PFSK-1 (cell line): ENCODE data around the gene VAV3.

Experiments used
- FOXP2 ChIP-seq: optimal IDR thresholded peaks from 2 replicates; pipeline ENCODE3; 2011; ENCODE audit warnings: borderline replicate concordance, control low read depth, inconsistent platforms; ENCODE audit not compliant: insufficient read depth; ENCODE audit errors: extremely low read length, extremely low read depth
- POLR2AphosphoS5 ChIP-seq: IDR thresholded peaks from 2 replicates; pipeline ENCODE4 v1.6.1; 2012; ENCODE audit warnings: low read depth, mild to moderate bottlenecking, control low read depth, low read length, moderate library complexity
- REST ChIP-seq, 2 experiments: IDR thresholded peaks; 2 replicates each; pipeline versions ENCODE4 v1.6.1 to v1.8.0; 2011 to 2012; ENCODE audit warnings: low read depth in 2 of 2, low read length in 2 of 2, control low read depth in 1 of 2, inconsistent platforms in 1 of 2, mild to moderate bottlenecking in 1 of 2, moderate library complexity in 1 of 2; ENCODE audit not compliant: insufficient read depth in 1 of 2
- SIN3A ChIP-seq: IDR thresholded peaks from 2 replicates; pipeline ENCODE4 v1.6.1; 2012; ENCODE audit warnings: mild to moderate bottlenecking, low read length, moderate library complexity, borderline replicate concordance; ENCODE audit not compliant: insufficient read depth
- TAF1 ChIP-seq: IDR thresholded peaks from 2 replicates; pipeline ENCODE4 v1.6.1; 2012; ENCODE audit warnings: low read length, control low read depth, borderline replicate concordance; ENCODE audit not compliant: insufficient read depth

VAV3 gene

GRCh38 chr1:107532318-107532717 is 432.7 kb downstream of the VAV3 start:
- TF ChIP-seq SIN3A, result no peak
- no peak for TF ChIP-seq REST (IDR thresholded peaks at IDR 0.05; ENCODE audit: insufficient read depth in 1 of 2, low read depth in 2 of 2, low read length in 2 of 2)
- no peak for TF ChIP-seq TAF1
- no peak for TF ChIP-seq POLR2AphosphoS5
- TF ChIP-seq FOXP2, result no peak

DNA sequence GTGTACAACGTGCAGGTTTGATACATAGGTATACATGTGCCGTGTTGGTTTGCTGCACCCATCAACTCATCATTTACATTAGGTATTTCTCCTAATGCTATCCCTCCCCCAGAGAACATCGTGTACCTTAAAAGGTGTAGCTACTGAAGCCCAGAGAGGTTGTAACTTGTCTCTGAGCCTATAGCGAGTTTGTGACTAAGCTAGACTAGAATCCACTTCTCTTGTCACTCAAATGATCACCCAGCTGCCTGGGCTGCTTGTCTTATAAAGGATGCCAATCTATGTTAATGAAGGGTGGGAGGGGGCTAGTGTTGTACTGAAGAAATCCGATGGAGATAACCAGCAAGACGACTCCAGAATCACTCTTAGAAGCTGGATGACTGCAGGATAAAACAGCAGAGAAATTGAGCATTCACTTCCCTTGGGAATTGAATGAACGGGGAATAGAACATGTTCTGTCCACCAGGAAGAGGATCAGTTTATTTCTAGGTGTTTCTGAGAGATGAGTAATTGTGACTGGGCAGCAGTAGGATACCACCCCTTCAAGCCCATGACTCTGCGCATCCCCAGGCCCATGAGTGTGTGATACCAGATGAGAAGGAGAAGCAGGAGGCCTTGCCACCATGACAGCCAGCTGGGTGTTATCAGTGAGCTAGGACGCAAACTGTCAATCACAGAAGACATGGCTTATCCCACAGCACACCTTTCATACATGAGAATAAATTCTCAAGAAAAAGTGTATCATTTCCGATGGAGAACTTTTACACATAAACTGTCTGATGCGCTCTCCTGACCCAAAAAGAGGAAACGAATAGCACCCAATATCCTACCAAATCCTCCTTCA is 433.7 kb downstream of the VAV3 start:
- TF ChIP-seq REST (IDR thresholded peaks at IDR 0.05; ENCODE audit: insufficient read depth in 1 of 2, low read depth in 2 of 2, low read length in 2 of 2) (no peak), FOXP2 (no peak), SIN3A (no peak), TAF1 (no peak), POLR2AphosphoS5 (no peak)

DNA sequence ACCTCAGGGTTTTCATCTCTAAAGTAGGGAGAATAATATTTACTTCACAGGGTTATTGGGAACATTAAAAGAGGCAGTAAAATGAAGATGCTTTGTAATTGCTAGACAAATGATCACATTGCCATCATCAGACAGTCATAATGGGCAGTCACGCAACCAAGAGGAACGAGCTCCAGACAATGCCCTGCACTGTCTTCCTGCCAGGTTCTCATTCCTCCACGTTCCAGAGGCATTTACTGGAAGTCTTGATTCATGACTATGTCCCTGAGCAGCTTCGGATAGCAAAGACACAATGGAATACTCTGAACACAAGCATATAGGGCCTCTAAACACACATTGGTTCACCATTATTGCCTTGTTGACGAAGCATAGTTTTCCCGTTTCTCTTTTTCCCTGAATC is 434.4 kb downstream of the VAV3 start:
- TF ChIP-seq POLR2AphosphoS5, result no peak
- no peak for TF ChIP-seq FOXP2
- TF ChIP-seq TAF1, result no peak
- TF ChIP-seq SIN3A, result no peak
- TF ChIP-seq REST (IDR thresholded peaks at IDR 0.05; ENCODE audit: insufficient read depth in 1 of 2, low read depth in 2 of 2, low read length in 2 of 2), result no peak

GRCh38 chr1:107529511-107530149 is 435.4 kb downstream of the VAV3 start:
- TF ChIP-seq POLR2AphosphoS5, result no peak
- no peak for TF ChIP-seq SIN3A
- no peak for TF ChIP-seq REST (IDR thresholded peaks at IDR 0.05; ENCODE audit: insufficient read depth in 1 of 2, low read depth in 2 of 2, low read length in 2 of 2)
